NCI-H146 (cell line): Measurements from ENCODE around the gene COCH.
"Not testable (repeated sequence)": the region's sequence is repeated elsewhere in the genome, so short reads cannot be mapped to it uniquely, and the experiment has no call there.

Source experiments
- DNase-seq: peaks from one replicate; lab custom pipeline; 2025; lab: John Stamatoyannopoulos, UW

Gene COCH

GRCh38 chr14:30875788-30876053 lies 1.4 kb downstream of the COCH start:
- DNase-seq, result no peak

GRCh38 chr14:30876692-30877091 lies 2.3 kb downstream of the COCH start:
- DNase-seq, result no peak

GRCh38 chr14:30882431-30882830 lies 8.1 kb downstream of the COCH start:
- no peak for DNase-seq

- DNase-seq, result no peak
These were observed 9.3 kb downstream of the COCH start for GRCh38 chr14:30883508-30884294.

GRCh38 chr14:30884901-30885300 lies 10.5 kb downstream of the COCH start:
- DNase-seq, result no peak

GRCh38 chr14:30885840-30886740 lies 11.7 kb downstream of the COCH start:
- DNase-seq, result no peak

- no peak for DNase-seq
These were observed 14.3 kb downstream of the COCH start for GRCh38 chr14:30888480-30889243.

GRCh38 chr14:30889244-30889594 lies 14.9 kb downstream of the COCH start:
- DNase-seq, result no peak

- no peak for DNase-seq
These were observed 19.5 kb downstream of the COCH start for GRCh38 chr14:30893819-30894218.

- DNase-seq, result no peak
These were observed 20.7 kb downstream of the COCH start for GRCh38 chr14:30894923-30895515.

GRCh38 chr14:30896435-30896834 lies 22.1 kb downstream of the COCH start:
- no peak for DNase-seq

GRCh38 chr14:30897121-30897520 lies 22.8 kb downstream of the COCH start:
- DNase-seq, result not testable (repeated sequence)

- no peak for DNase-seq
These were observed 29.1 kb downstream of the COCH start for GRCh38 chr14:30903285-30904124.

- no peak for DNase-seq
These were observed 32.6 kb downstream of the COCH start for GRCh38 chr14:30906752-30907658.

GRCh38 chr14:30907659-30908057 lies 33.3 kb downstream of the COCH start:
- no peak for DNase-seq

- DNase-seq, result no peak
These were observed 34.5 kb downstream of the COCH start for GRCh38 chr14:30908826-30909225.

GRCh38 chr14:30914812-30915211 lies 40.5 kb downstream of the COCH start:
- DNase-seq, result no peak

GRCh38 chr14:30915596-30915995 lies 41.2 kb downstream of the COCH start:
- DNase-seq, result no peak

- no peak for DNase-seq
These were observed 46.9 kb downstream of the COCH start for GRCh38 chr14:30921305-30921704.

- DNase-seq, result no peak
These were observed 47.4 kb downstream of the COCH start for GRCh38 chr14:30921788-30922187.
